HG02623 (cell line): ENCODE measurements around the gene PTCD3.
A peak's percentile ranks its signal among the peaks of the same experiment; 100 is the strongest.

ENCODE experiments used
- ATAC-seq: cut with Tn5 transposase; IDR thresholded peaks from one replicate; pipeline ENCODE4 v1.9.1; 2021; ENCODE audit warnings: moderate library complexity; ENCODE audit not compliant: unreplicated experiment

Gene PTCD3

DNA sequence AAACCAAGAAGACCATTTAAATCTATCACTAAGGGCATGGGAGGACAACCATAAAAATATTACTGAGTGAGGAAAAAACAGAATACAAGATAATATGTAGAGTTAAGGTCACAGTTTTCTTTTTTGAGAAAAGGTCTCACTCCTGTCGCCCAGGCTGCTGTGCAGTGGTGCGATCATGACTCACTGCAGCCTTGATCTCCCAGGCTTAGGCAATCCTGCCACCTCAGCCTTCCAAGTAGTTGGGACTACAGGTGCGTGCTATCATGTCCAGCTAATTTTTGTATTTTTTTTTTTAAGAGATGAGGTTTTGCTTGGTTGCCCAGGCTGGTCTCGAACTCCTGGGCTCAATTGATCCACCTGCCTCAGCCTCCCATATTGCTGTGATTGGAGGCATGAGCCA, 24.3 kb upstream of the PTCD3 start:
- ATAC-seq, result no peak

DNA sequence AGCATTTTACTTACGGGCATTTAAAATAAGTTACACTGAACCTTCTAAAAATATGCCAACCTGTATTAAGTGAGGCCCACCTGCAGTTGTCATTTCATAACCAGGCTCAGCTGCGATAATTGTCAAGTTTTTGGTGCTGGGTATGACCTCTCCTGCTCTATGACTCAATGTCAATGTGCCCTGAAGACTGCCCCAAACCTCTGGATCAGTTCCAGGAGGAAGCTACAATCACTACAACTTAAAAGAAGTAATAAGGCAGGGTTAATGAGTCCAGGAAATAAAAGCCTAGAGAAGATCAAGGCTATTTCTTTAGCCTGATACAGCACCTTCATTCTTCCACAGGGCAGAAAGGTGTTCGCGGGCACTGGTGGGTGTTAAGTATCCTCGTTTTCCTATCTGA, 23.3 kb upstream of the PTCD3 start:
- no peak for ATAC-seq

DNA sequence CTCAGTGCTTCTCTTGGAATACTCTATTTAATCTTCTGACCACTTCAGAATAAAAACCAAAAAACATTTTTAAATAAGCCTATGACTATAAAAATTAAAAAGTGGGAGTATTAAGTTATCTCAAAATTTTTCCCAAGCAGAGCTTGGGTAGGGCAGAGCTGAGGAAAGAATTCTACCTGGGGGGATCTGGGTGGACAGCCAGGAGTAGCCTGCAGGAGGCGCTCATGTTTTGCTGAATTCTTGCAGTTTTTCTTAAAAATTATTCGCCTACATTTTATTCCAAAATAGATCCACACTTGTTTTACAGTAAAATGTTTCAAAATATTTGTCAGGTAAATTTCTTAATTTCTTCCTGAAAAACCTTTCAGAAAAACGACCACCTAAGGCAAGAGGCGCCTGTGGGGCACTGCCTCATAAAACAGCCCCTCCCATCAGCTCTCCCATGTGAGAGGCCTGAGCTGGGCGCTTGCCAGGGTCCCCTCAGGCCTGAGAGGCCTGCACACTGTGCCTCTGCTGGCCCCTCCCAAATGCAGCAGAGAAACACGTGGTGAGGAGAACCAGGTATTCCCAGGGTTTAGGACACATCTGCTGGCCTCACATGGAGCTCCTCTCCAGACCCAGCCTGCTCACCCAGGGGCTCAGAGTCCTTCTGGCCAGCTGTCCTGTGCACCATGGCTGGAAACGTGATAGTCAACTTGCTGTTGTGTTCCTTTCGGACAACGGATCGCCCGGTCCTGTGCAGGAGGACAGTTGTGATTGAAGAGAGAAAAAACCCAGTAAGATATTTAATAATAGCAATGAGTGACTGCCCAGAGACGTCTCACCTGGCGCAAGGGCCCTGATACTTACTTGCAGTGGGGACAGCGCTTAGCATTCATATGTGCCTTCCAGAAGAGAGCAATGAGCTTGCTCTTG, 17.8 kb upstream of the PTCD3 start:
- ATAC-seq, result no peak

DNA sequence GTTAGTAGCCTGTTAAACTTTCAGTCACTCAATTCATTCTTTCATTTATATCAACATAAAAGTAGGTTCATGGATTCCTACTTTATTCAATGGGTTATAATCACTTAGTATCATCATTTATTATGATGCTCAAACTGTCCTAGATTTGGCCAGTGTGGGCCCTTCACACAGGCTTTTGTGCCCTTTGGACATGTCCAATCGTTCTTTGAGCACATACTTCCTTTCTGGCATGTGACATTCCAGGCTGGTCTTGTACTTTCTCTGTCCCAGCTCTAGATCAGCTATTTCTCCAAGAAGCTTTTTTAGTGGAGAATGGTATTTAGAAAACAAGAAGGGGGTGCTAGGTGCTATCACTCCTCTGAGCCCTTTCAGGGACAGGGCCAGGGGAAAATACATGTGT, 11.8 kb upstream of the PTCD3 start:
- ATAC-seq, result no peak

DNA sequence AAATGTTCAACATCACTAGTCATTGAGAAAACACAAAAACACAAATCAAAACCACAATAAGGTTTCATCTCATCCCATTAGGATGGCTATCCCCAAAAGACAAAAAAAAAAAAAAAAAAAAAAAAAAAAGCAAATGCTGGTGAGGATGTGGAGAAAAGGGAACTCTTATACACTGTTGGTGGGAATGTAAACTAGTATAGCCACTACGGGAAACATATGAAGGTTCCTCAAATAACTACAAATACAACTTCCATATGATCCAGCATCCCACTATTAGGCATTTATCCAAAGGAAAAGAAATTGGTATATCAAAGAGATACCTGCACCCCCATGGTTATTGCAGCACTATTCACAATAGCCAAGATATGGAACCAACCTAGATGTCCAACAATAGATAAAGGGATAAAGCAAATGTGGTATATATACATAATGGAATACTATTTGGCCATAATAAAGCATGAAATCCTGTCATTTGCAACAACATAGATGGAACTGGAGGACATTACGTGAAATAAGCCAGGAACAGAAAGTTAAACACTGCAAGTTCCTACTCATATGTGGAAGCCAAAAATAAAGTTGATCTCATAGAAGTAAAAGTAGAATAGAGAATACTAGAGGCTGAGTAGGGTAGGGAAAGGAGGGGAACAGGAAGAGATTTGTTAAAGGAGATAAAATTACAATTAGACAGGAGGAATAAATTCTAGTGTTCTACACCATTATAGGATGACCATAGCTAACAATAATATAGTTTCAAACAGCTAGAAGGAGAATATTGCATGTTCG, 8.7 kb upstream of the PTCD3 start:
- ATAC-seq, result no peak

DNA sequence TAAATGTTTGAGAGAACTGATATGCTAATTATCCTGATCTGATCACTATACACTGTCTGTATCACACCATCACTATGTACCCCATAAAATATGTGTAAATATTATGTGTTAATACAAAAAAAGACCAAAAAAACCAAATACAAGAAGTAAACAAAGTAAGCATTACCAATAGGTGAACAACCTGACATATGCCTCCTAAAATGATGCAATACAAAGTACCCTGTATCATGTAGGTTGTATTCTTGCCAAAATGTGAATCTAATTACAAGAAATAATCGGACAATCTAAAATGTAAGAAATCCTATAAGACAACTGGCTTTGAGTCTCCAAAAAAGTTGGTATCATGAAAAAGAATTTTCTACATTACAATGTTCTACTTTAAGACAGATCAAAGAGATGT, 8.1 kb upstream of the PTCD3 start:
- ATAC-seq, result no peak

DNA sequence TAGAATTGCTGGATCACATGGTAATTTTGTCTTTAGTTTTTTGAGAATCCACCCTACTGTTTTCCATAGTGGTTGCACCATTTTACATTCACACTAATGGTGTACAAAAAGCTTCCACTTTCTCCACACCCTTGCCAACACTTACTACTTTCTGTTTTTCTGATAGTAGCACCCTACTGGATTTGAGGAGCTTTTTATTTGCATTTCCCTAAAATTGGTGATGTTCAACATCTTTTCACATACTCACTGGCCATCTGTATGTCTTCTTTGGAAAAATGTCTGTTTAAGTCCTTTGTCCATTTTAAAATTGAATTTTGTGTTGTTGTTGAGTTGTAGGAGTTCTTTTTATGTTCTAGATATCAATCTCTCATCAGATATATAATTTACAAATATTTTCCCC, 3.9 kb upstream of the PTCD3 start:
- ATAC-seq, result no peak

DNA sequence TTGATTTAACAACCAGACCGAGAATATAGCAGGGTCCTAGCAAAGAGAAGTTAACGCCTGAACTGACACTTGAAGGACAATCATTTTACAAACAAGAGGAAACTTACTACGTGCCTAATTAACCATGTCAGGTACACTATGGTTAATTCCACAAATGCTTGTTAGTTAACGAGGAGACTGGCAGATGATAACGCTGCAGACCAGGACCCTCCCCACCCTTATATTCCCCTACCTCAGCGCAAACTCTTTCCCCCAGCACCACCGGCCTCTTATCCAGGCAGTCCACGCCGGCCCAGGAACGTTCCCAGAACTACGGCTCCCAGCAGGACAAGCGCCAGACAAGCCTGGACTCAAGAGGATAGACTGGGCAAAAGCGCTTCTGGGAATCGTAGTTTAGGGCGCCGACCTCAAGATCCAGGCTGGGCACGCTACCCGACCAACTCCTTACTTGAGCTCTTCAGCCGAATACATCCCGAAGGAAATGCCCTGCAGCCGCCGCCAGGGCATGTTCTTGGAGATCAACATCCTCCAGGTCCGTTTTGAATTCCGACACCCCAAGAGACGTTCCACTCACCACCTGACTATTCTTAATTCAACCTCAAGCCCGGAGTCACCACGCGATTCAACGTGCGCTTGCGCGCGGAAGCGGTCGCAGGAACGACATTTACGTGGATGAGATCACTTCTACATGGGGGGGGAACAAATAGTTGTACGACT, 625 bp upstream of the PTCD3 start, which contains the start of gene POLR1A:
Gene POLR1A, minus strand, starts transcription at position 635 of the 717 bp plus-strand sequence. Its CDS starts 110 bp downstream, at position 525.
- ATAC-seq, result peak; percentile 69

DNA sequence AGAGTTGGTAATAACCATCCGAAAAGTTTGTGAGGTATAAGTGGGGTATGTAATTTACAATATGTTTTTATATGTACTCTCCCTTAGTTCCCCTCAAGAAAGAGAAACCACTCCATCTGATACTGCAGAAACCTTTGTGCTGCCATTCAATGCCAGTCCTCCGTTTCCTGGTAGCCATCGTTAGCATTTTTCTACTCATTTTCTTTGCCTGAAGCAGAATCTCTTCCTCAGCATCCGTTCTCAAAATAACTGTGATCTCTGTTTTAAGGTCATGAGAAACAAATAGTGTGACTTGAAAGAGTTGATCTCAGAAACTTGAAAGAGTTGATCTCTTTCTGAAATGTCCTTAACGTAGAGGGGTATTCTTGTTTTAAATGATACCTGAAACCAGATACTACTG, 996 bp downstream of the PTCD3 start:
- ATAC-seq, result no peak

DNA sequence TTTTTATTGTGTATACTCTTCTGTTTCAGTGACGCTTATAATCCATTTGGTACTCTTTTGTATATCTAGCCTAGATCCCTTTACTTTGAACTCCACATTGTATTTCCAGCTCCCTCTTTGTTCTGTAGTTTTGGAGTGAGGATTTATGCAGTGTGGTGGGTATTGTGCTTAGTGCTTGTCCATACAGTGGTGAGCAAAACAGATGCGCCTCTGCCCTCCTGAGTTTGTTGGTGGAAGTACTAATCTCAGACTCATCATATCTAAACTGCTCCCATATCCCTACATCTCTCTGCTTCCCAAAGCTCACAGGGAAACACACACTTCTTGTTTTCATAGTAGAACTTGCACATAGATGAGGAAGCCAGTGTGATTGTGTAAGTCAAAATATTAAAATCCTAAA, 12.1 kb downstream of the PTCD3 start:
- ATAC-seq, result no peak

DNA sequence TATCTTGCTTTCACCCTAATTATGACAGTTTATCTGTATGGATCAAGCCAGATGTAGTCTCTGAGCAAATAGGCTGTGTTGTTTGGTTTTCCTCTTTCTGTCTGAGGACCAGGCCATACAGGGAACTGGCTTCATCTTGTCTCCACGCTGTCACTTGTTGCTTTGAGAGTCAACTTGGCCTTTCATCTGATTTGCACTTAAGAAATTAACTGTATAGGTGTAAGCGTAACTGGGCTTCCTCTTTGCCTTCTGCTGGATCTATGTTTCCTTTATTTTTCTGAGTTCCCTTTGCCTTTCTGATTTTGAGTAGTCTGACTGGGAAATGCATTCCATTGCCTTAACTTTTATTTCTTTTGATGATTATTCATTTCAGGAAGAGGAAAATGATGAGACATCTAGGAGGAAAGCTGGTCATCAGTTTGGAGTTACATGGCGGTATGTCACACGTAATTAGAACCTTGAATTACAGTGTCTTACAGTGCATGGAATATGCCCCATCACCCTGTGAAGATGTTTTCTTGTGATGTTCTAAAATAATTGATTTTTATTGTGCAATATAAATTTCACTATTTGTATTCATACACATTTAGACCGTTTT, 17.4 kb downstream of the PTCD3 start:
- no peak for ATAC-seq

DNA sequence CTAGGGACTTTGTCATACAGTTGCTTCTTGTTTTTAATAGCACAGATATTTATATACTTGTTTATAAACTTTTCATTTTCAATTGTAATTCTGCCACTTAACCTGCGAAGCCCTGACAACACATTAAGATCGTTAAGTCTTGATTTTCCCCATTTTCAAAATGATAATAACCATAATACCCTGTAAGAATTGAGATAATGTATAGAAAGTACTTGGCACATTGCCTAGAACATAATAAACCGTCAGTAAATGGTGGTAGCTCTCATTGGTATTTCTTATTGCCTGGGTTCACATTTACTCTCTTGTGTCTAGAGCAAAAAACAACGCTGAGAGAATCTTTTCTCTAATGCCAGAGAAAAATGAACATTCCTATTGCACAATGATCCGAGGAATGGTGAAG, 18.6 kb downstream of the PTCD3 start:
- no peak for ATAC-seq

DNA sequence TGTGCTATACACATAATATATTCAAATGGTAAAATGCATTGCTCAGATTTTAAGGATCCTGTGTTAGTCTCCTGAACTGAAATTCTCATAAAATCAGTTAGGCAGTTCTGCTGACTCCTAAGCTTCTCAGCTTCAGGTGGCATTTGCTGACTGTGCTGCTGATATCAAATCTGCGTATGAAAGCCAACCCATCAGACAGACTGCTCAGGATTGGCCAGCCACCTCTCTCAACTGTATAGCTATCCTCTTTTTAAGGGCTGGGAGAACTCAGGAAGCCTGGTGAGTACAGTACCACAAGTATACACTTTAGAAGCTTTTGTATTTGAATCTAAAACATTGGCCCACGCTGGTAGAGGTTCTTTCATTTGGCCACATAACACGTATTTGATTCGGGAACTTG, 28.7 kb downstream of the PTCD3 start:
- no peak for ATAC-seq

DNA sequence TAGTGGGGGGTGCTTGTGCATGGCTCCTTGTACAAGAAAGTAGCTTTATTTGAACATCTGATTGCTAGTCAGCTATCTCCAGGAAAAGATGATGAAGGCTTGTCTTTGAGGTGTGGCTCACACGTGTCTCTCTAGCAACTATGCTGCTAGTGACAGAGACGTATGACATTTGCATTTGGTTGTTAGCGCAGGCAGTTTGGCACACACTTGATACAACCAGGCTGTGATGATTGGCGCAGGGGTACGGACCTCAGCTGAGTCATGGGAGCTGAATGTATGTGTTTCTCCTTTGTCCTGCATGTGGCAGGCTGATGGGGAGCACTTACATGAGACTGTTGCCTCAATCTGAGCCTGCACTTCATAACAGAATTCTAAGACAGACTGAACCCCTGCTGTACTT, 29.6 kb downstream of the PTCD3 start:
- ATAC-seq, result no peak

DNA sequence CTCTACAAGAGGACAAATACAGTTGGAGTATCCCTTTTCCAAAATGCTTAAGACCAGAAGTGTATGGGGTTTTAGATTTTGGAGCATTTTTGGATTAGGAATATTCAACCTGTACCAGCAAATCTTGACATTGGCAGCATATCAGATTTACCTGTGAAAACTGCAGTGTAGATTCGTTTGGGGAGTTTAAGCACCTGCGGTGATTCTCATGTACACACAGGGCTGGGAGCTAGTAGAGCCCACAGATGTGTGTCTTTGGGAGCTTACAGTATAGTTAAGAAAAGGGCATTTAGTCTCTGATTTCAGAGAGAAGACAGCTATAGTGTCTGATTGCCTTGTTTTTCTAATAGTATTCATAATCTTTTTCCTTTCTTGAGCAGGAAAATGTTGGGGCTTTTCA, 30.1 kb downstream of the PTCD3 start:
- no peak for ATAC-seq

DNA sequence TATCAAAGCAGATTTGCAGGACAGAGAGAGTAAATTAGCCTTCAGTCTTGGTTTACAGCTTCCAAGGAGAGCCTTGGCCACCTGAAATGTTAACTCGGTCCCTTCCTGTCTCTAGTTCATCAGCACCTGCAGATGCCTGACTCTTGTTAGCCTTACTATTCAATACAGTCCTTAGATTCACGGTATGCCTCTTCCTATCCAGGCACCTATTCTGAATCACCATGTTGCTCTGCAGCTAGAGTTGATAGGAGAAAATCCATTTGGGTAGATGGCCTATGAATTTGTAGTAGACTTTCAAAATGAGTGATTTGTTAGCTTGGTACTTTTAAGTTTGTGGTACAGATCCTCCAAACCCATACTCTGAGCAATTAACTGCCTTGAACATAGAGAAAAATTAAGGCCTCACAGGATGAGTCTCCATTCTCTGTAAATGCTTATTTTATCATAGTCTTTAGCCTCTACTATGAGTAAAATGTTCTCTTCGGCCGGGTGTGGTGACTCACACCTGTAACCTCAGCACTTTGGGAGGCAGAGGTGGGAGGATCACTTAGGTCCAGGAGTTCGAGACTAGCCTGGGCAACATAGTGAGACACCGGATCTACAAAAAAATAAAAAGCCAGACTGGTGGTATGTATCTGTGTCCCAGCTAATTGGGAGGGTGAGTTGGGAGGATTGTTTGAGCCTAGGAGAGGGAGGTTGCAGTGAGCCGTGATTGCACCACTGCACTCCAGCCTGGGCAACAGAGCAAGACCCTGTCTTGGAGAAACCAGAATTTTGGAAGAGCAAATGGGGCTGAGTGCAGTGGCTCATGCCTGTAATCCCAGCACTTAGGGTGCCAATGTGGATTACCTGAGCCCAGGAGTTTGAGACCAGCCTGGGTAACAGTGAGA, 32.9 kb downstream of the PTCD3 start:
- no peak for ATAC-seq

DNA sequence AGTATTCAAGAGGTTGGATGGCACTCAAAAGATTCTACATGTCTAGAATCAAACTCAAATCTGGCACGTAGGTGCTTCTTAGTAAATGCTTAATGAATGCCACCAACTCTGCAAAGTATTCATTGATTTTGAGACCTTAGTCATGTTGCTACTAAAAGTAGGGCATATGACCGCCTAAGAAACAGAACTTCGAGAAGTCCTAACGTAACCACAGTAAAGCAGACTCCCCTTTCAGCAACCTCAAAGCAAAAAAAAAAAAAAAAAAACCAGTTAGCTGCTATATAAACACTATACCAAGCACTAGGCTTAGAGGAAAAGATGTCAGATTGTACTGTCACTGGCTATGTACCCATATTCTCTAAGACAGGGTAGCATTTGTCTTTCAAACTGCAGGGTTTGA, 33.9 kb downstream of the PTCD3 start:
- no peak for ATAC-seq

DNA sequence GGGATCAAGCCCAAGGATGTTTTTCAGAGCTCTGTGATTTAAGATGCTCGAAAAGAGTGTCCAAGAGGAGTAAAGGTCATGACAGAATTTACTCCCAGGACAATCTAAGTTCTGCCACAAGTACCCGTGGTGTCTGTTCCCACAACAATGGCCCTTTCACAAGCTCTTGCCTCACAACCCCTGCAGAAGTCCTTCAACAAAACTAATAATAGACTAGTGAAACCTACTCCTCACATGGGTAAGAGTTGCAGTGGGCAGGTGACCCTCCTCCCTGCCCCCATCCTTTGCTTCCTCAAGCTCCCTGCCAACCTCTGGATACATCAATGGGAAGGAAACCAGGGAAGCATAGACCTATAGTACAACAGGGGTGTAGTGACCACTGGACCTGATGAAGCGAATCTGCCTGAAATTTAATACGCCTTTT, 34.9 kb downstream of the PTCD3 start:
- no peak for ATAC-seq

DNA sequence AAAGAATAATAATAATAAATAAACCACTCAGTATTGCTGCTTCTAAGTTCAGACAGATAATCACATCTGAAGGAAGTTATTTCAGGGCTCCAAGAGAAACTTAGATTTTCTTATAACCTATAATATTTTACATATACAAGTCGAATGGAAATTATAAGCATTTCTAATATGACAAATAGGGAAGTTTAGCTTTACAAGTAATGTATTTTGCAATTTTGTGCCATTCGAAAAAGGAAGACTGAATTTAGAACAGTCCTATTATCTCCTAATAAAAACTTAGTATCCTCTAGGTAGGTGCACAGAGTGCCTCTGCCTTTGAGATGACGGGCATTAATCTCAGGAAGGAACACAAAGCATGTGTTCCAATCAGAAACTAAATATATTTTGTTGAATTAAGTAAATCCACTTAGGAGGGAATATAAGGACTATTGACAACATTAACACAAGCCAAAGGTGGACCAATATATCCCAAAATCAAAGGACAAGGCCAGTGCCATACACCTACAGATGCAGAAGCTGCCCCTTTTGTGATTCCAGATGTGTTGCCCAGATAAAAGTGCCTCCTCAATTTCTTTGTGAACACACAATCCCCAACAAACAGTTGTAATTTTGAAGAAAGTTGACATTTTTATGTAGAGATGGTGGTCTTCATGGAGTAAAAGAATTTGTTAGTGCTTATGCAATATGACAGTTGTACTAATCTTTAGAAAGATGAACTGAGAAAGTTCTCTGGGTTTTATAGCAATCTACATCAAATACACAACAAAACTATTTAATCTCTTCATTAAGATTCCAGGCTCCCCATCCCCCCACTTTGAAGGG, 36.6 kb downstream of the PTCD3 start:
- no peak for ATAC-seq
